GM23338 (cell line): ENCODE measurements around the gene RASSF4.

ENCODE experiments used
- EZH2 ChIP-seq: fragments of 200-600 bp; sonication (generic); IDR thresholded peaks from one replicate; pipeline ENCODE4 v1.8.0; 2017; ENCODE audit warnings: antibody characterized with exemption, mild to moderate bottlenecking, low read depth; ENCODE audit not compliant: unreplicated experiment
- EZH2phosphoT487 ChIP-seq: fragments of 200-600 bp; sonication (generic); IDR thresholded peaks from one replicate; pipeline ENCODE4 v1.8.1; 2018; ENCODE audit warnings: antibody characterized with exemption; ENCODE audit not compliant: unreplicated experiment

DNA sequence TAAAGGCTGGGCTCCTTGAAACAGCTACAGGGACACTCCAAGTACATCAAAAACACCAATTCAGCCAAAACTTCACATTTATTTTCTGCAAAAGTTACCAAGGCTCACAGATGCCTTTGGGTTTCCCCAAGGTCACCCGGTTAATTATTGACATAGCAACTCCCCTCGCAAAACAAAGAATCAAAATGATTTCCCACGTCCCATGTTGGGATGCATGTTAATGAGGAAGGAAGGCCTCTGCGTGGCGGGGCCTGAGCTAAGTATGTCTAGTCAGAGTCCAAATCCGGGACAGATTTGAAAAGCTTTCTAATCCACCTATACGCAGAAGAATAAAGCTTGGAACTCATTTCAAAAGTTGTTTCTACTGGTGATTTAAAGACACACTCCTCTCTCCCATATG, 49.0 kb upstream of the RASSF4 start:
- TF ChIP-seq EZH2phosphoT487 (no peak), EZH2 (no peak)
